Effector CD8-positive, alpha-beta T cell (primary cell): ENCODE data around the gene POLDIP2.

Source experiments
- DNase-seq: peaks from one replicate; lab custom pipeline; 2025; lab: John Stamatoyannopoulos, UW

Gene POLDIP2

GRCh38 chr17:28317099-28317965 is 40.0 kb downstream of the POLDIP2 start:
- no peak for DNase-seq

GRCh38 chr17:28315846-28316705 is 41.3 kb downstream of the POLDIP2 start:
- DNase-seq, result no peak

DNA sequence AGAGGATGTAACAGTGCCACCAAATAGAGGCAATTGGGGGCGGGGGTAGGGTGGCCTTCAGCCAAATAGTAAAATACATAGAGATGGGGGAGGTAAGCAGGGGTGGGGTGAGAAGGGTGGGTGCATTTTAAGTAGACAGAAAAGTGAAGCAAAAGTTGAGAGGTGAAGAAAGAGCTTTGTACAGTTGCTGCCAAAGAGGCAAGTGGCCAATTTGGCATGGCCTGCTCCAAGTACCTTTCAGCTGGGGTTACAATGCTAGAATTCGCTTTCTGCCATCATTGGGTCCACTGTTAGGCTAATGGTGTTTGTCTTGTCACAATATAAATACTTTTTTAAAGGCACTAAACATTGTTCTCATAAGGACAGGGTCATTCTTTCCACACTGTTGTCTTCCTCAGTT is 43.5 kb downstream of the POLDIP2 start:
- DNase-seq, result no peak

DNA sequence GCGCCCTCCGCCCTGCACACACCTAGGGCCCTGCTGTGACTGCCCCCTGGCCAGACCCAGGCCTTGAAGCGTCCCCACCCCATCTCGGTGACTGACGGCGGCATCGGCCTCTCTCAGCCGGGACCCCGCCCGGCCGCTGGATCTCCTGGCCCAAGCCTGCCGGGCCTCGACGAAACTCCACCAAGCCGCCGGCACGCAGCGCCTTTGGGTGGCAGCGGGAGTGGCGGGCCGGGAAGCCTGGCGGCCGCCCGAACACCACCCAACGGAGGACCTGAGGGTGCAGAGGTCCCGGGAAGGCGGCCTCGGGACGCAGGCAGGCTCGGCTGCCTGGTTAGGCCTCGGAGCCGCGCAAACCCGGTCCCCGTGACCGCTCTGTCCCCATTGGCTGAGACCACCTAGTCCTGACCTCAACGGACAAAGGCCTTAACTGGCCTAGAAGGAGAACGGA is 50.3 kb downstream of the POLDIP2 start:
- no peak for DNase-seq

GRCh38 chr17:28298449-28298848 is 58.9 kb downstream of the POLDIP2 start:
- no peak for DNase-seq
